ENCODE results near the gene ASF1B.

The ASF1B gene

DNA sequence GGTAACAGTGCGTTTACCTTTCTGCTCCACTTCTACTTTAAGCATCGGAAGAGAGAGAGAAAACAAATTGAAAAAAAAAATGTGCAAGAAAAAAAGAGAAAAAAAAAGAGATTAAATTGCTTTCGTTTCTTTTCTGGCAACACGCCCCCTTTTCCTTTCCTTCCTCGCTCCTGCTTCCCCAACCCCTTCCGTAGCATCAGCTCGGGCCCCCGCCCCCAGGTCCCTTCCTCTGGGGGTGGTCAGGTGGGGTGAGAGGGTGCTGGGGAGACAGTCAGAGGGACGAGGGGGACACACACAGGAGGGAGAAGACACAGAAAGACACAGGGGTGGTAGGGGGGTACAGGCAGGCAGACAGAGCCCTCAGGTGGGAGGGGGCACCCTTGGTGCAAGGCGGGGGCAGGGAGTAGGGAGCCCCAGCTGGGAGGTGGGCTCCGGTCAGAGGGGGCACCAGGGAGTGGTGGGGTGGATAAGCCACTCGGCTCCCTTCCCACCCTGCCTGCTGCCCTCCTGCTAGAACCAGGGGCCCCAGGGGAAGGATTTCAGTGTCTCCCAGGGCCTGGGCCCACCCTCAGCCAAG is 30.7 kb upstream of the ASF1B start:
- no peak overlapping the region for H3K4me3 ChIP-seq (ENCODE audit: control insufficient read depth, low read depth, low read length)
- DNase-seq (ENCODE audit: low read depth), result no peak
- TF ChIP-seq, protein P1, sequence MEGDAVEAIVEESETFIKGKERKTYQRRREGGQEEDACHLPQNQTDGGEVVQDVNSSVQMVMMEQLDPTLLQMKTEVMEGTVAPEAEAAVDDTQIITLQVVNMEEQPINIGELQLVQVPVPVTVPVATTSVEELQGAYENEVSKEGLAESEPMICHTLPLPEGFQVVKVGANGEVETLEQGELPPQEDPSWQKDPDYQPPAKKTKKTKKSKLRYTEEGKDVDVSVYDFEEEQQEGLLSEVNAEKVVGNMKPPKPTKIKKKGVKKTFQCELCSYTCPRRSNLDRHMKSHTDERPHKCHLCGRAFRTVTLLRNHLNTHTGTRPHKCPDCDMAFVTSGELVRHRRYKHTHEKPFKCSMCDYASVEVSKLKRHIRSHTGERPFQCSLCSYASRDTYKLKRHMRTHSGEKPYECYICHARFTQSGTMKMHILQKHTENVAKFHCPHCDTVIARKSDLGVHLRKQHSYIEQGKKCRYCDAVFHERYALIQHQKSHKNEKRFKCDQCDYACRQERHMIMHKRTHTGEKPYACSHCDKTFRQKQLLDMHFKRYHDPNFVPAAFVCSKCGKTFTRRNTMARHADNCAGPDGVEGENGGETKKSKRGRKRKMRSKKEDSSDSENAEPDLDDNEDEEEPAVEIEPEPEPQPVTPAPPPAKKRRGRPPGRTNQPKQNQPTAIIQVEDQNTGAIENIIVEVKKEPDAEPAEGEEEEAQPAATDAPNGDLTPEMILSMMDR (conservative IDR thresholded peaks at IDR 0.05; ENCODE audit: control insufficient read depth, insufficient read depth, low read depth, low read length), result no peak

DNA sequence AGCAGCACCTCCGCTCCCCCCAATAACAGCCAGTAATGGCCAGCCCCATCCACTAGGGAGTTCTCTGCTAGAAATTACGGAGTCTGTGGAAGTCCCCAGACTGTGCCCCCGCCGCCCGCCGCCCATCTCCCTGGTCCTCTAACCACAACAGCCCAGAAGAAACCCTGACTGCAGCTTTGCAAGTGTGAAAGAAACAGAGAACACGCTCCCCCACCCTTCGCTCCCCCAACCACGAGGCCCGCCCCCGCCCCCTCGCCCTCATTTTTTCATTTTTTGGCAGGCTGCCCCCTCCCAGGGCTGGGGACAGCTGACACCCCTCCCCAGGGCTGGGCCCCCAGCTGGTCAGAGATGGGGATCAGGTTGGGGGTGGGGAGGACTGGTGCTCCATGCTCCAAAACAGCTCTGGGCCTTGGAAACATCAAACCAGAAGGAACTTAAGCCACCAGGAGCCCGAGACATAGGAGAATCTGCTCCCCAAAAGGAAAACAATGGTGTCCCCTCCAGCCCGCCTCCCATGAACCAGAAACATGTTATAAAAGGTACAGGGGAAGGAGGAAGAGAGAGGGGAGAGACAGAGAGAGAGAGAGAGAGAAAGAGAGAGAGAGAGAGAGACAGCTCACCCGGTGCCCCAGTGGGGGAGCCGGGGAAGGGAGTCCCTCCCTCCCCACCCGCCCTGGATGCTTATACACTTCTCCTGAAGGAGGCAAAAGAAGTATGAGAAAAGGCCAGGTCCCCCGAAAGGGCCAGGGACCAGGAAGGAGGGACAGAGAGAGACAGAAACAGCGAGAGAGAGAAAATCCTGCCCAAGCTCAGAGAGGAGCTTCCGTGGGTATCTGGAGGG is 29.8 kb upstream of the ASF1B start:
- H3K4me3 ChIP-seq (ENCODE audit: control insufficient read depth, low read depth, low read length), result no peak overlapping the region
- TF ChIP-seq, protein P1 (conservative IDR thresholded peaks at IDR 0.05; ENCODE audit: control insufficient read depth, insufficient read depth, low read depth, low read length), result no peak
- DNase-seq (ENCODE audit: low read depth), result no peak

DNA sequence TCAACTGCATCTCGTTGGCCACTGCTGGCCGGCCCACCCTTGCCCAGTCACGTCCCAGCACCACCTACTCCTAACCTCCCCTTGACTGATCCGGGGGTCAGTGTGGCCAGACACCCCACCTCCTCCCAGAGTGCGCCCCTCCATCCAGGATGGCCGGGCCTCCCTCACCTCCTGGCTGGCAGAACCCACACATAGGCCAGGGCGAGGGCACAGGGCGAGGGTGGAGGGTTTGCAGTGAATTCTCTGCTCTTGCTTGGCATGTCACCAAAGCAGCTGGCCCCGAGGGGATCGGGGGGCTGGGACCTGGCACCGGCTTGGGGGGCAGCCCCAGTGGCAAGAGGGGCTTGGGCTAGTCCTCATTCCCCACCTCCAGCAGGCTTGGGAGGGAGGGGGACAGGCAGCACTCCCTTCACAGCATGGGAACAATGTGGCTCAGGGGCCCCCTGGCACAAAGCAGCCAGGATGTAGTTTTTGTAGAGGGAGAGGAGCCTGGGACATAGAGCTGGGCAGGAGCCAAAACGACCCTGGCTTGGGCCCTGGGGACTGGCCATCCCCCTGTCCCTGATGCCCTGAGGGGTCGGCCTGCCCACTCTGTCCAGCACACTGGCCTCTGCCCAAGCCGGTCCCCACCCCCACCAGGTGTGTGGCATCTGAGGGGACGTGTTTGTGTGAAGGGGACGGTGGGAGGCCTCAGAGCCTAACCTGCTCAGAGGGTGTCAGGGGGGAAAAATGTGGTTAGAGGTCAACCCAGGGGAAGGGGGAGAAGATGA is 28.5 kb upstream of the ASF1B start:
- no peak for DNase-seq (ENCODE audit: low read depth)
- TF ChIP-seq, protein P1 (conservative IDR thresholded peaks at IDR 0.05; ENCODE audit: control insufficient read depth, insufficient read depth, low read depth, low read length), result no peak
- H3K4me3 ChIP-seq (ENCODE audit: control insufficient read depth, low read depth, low read length), result no peak overlapping the region

DNA sequence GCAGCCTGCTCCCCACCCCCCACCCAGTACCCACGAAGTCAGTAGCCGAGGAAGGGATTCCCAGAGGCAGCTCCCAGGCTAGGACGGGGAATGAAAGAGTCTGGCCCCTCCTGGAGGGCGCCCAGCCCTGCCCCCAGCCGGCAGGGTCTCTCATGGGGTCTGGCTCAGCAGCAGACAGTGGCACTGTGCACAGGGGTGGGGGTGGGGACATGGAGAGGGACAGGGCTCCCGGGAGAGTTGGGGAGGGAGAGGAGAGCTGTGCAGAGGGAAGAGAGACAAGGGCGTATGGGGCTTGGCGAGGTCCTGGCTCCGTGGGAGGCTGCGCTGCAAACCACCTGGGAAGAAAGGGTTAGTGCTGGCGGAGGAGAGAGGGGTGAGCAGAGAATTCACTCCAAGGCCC is 27.7 kb upstream of the ASF1B start:
- no peak for DNase-seq (ENCODE audit: low read depth)
- no peak overlapping the region for H3K4me3 ChIP-seq (ENCODE audit: control insufficient read depth, low read depth, low read length)
- TF ChIP-seq, protein P1 (conservative IDR thresholded peaks at IDR 0.05; ENCODE audit: control insufficient read depth, insufficient read depth, low read depth, low read length), result no peak

DNA sequence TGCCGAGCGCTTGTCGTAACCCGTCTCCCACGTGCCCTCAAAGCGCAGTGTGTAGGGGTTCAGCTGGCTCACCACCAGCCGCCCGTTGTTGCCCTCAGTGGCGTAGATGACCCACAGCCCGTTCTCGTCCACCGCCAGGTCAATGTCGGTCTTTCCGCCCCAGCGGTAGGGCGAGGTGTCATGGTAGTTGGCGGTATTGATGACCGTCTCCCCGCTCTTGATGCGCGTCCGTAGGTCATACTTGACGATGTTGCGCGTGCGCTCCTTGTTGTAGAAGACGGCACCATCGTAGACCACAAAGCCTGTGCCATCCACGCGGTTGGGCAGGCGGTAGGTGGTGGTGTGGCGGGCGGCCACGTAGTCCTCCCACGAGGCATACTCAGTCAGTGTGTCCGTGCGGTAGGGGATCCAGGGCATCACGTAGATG is 26.5 kb upstream of the ASF1B start:
- no peak overlapping the region for H3K4me3 ChIP-seq (ENCODE audit: control insufficient read depth, low read depth, low read length)
- DNase-seq (ENCODE audit: low read depth), result no peak
- TF ChIP-seq, protein P1 (conservative IDR thresholded peaks at IDR 0.05; ENCODE audit: control insufficient read depth, insufficient read depth, low read depth, low read length), result no peak

DNA sequence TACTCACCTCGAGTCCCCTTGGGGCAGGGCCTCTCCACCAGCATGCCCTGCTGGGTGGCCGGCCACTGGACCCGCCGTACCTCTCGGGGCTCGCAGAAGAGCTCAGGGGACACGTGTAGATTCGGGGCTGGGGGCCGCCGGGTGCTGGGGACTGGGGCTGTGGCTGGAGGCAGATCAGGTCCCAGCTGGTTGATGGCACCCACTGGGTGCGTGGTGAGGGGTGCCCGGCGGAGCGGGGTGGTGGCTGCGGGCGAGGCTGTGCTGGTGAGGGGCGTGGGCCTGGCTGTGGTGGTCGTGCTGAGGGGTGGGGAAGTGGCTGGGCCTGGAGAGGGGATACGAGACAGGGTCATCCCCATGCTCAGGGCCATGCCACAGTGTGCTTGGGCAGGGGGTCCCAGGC is 24.9 kb upstream of the ASF1B start:
- TF ChIP-seq, protein P1 (conservative IDR thresholded peaks at IDR 0.05; ENCODE audit: control insufficient read depth, insufficient read depth, low read depth, low read length), result no peak
- DNase-seq (ENCODE audit: low read depth), result no peak
- H3K4me3 ChIP-seq (ENCODE audit: control insufficient read depth, low read depth, low read length), result no peak overlapping the region
